Mesothelial cell of epicardium (in vitro differentiated cells): Measurements from ENCODE around the gene MYCN. TPM values are rescaled to one million over a fixed set of nuclear protein-coding genes. Genes with fewer than 3 reads are reported as not detected.
"Not testable (repeated sequence)": the region's sequence is repeated elsewhere in the genome, so short reads cannot be mapped to it uniquely, and the experiment has no call there.

Experiments used
- DNase-seq, 2 experiments: peaks; one replicate each; pipeline ENCODE4 v3.0.0; 2021; ENCODE audit warnings: low spot score in 2 of 2; ENCODE audit not compliant: unreplicated experiment in 2 of 2
- H3K27ac Mint-ChIP-seq: 2 replicates; pipeline ENCODE4 v1.8.0; 2021; ENCODE audit warnings: mixed read lengths
- H3K27me3 Mint-ChIP-seq: 2 replicates; pipeline ENCODE4 v1.8.0; 2021; ENCODE audit warnings: low read depth, mixed read lengths
- H3K36me3 Mint-ChIP-seq: 2 replicates; pipeline ENCODE4 v1.8.0; 2021; ENCODE audit warnings: mixed read lengths
- H3K4me1 Mint-ChIP-seq: 2 replicates; pipeline ENCODE4 v1.8.0; 2021; ENCODE audit warnings: mixed read lengths
- H3K4me3 Mint-ChIP-seq: 2 replicates; pipeline ENCODE4 v1.8.0; 2021; ENCODE audit warnings: mild to moderate bottlenecking, moderate library complexity, mixed read lengths
- H3K9me3 Mint-ChIP-seq: 2 replicates; pipeline ENCODE4 v1.8.0; 2021; ENCODE audit warnings: mixed read lengths
- total RNA-seq: library from RNA; stranded (reverse); gene quantifications from 3 replicates; pipeline ENCODE4 v1.2.1, GENCODE V29; 2021
- TF ChIP-seq, protein P1 (sequence below): fragments of 200-600 bp; sonication (generic); IDR thresholded peaks from one replicate; pipeline ENCODE4 v1.5.0; 2021; ENCODE audit warnings: antibody characterized with exemption; ENCODE audit not compliant: unreplicated experiment

Gene MYCN
- total RNA-seq, 1 donor from 2014 or later: 69.1 TPM

- DNase-seq: no peak
- Mint-ChIP-seq H3K9me3 (peaks cover 5% of the 10 kb centered on the region), H3K27ac (peak overlapping the region; percentile 84), H3K4me1 (peaks cover 38% of the 10 kb centered on the region), H3K4me3 (no peak overlapping the region), H3K36me3 (no peaks in the 10 kb centered on the region), H3K27me3 (no peaks in the 10 kb centered on the region)
- TF ChIP-seq, protein P1, sequence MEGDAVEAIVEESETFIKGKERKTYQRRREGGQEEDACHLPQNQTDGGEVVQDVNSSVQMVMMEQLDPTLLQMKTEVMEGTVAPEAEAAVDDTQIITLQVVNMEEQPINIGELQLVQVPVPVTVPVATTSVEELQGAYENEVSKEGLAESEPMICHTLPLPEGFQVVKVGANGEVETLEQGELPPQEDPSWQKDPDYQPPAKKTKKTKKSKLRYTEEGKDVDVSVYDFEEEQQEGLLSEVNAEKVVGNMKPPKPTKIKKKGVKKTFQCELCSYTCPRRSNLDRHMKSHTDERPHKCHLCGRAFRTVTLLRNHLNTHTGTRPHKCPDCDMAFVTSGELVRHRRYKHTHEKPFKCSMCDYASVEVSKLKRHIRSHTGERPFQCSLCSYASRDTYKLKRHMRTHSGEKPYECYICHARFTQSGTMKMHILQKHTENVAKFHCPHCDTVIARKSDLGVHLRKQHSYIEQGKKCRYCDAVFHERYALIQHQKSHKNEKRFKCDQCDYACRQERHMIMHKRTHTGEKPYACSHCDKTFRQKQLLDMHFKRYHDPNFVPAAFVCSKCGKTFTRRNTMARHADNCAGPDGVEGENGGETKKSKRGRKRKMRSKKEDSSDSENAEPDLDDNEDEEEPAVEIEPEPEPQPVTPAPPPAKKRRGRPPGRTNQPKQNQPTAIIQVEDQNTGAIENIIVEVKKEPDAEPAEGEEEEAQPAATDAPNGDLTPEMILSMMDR: no peak
Observed at GRCh38 chr2:15911686-15912085, 28.7 kb upstream of the MYCN start.

DNA sequence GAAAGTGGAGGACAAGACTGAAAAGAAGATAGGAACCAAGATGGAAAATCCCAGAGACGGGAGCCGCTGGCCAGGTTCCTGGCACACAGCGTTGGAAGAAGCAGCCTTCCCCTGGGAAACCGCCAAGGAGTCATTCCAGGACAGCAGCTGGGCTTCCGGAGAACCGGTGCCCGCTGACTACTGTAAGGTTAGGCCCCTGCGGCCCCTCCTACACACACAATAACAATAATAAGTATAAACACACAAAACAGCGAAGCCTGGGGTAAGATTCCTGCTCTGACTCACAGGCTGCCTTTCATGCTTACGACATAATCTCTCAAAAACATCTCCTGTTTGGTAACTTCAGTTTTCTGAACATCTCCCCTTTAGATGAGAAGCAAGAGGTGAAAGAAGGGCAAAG is 28.1 kb upstream of the MYCN start:
- peaks cover 5% of the 10 kb centered on the region for H3K9me3 Mint-ChIP-seq
- peaks cover 38% of the 10 kb centered on the region for H3K4me1 Mint-ChIP-seq
- no peaks in the 10 kb centered on the region for H3K36me3 Mint-ChIP-seq
- H3K27ac Mint-ChIP-seq: peak overlapping the region; percentile 84
- no peak for DNase-seq
- TF ChIP-seq, protein P1: no peak
- no peak overlapping the region for H3K4me3 Mint-ChIP-seq
- H3K27me3 Mint-ChIP-seq: no peaks in the 10 kb centered on the region

- TF ChIP-seq, protein P1: no peak
- H3K27me3 Mint-ChIP-seq: no peaks in the 10 kb centered on the region
- H3K4me1 Mint-ChIP-seq: peaks cover 40% of the 10 kb centered on the region
- H3K9me3 Mint-ChIP-seq: peaks cover 2% of the 10 kb centered on the region
- no peaks in the 10 kb centered on the region for H3K36me3 Mint-ChIP-seq
- H3K27ac Mint-ChIP-seq: no peak overlapping the region
- DNase-seq: no peak
- no peak overlapping the region for H3K4me3 Mint-ChIP-seq
Observed at GRCh38 chr2:15913146-15913545, 27.2 kb upstream of the MYCN start.

DNA sequence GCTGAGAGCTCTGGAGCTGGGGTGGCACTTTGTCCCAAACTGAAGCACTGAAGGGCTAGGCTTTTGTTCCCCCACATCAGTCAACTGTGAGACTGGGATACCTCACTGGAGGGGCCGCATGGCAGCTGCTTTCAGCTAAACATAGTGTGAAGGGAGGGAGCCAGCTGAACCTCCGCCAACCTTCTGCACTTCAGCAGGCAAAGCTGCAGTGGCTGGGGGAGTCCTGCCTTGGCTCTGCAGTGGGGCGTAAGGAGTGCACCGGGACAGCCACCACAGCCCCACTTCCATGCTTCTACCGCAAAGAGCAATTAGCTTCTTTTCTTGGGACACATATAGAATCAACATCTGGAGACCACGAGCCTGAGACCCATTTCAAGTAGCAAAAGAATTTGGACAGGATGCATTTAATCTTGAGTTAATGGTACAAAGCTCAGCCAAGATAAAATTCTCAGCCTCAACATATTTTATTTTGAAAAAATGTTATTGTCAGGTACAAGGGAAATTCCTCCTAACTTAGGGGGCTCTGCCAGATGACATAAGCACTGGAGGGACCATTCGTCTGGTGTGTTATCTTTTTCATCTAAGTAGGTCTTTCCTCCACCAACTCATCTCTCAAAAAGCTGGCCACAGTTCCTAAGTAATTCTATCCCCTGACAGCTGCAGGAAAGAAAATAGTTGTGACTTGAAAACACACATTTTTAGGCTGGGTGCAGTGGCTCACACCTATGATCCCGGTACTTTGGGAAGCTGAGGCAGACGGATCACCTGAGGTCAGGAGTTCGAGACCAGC is 25.6 kb upstream of the MYCN start:
- Mint-ChIP-seq H3K27me3 (no peaks in the 10 kb centered on the region), H3K27ac (peak overlapping the region; percentile 87), H3K36me3 (no peaks in the 10 kb centered on the region), H3K9me3 (no peaks in the 10 kb centered on the region), H3K4me1 (peaks cover 55% of the 10 kb centered on the region), H3K4me3 (no peak overlapping the region)
- DNase-seq: peak; percentile 37 to 65
- TF ChIP-seq, protein P1: no peak

- not testable (repeated sequence) for H3K9me3 Mint-ChIP-seq
Observed at GRCh38 chr2:15915546-15915945, 24.8 kb upstream of the MYCN start.

GRCh38 chr2:15916336-15916735 is 24.0 kb upstream of the MYCN start:
- Mint-ChIP-seq H3K4me1 (peaks cover 65% of the 10 kb centered on the region), H3K9me3 (no peaks in the 10 kb centered on the region), H3K36me3 (no peaks in the 10 kb centered on the region), H3K27me3 (no peaks in the 10 kb centered on the region), H3K4me3 (no peak overlapping the region), H3K27ac (no peak overlapping the region)
- TF ChIP-seq, protein P1: no peak
- DNase-seq: no peak

More at GRCh38 chr2:15915546-15915945, 24.8 kb upstream of the MYCN start:
- DNase-seq, H3K27me3 Mint-ChIP-seq, H3K36me3 Mint-ChIP-seq, H3K4me3 Mint-ChIP-seq: not testable (repeated sequence)
- Mint-ChIP-seq H3K4me1 (peaks cover 62% of the 10 kb centered on the region), H3K27ac (peak overlapping the region; percentile 87)
